ENCODE results near the gene EPS8L1.

DNA sequence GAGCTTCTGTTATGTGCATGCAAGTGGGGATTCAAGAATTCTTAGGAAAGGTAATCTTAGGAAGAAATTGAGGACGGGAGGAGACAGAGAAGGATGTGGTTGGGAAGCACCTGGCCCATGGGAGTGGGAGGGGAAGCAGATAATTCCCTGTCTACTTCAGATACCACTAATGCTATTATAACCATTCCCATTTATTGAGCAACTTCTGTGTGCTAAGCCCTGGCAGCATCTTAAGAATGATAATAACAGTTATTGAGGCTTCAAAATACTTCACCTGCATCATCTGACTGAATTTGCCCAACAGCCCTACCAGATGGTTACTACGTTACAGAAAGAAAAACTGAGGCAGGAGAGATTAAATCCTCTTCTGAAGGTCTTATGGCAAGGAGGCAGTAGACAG, 1.4 kb downstream of the EPS8L1 start:
- TF ChIP-seq, protein P1, sequence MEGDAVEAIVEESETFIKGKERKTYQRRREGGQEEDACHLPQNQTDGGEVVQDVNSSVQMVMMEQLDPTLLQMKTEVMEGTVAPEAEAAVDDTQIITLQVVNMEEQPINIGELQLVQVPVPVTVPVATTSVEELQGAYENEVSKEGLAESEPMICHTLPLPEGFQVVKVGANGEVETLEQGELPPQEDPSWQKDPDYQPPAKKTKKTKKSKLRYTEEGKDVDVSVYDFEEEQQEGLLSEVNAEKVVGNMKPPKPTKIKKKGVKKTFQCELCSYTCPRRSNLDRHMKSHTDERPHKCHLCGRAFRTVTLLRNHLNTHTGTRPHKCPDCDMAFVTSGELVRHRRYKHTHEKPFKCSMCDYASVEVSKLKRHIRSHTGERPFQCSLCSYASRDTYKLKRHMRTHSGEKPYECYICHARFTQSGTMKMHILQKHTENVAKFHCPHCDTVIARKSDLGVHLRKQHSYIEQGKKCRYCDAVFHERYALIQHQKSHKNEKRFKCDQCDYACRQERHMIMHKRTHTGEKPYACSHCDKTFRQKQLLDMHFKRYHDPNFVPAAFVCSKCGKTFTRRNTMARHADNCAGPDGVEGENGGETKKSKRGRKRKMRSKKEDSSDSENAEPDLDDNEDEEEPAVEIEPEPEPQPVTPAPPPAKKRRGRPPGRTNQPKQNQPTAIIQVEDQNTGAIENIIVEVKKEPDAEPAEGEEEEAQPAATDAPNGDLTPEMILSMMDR (IDR thresholded peaks at IDR 0.05 in 2 of 3, conservative IDR thresholded peaks at IDR 0.05 in 1 of 3; ENCODE audit: borderline replicate concordance in 1 of 3, insufficient read depth in 1 of 3, low read depth in 2 of 3, low read length in 2 of 3) = no peak
- TF ChIP-seq, protein P2, sequence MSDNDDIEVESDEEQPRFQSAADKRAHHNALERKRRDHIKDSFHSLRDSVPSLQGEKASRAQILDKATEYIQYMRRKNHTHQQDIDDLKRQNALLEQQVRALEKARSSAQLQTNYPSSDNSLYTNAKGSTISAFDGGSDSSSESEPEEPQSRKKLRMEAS (IDR thresholded peaks at IDR 0.05) = no peak
- TF ChIP-seq POLR2A (IDR thresholded peaks at IDR 0.05; ENCODE audit: borderline replicate concordance, extremely low read depth, insufficient read depth, insufficient read length) = no peak
- no peak for TF ChIP-seq ELF1 (IDR thresholded peaks at IDR 0.05; ENCODE audit: borderline replicate concordance, low read depth)
- no peak for TF ChIP-seq EZH2 (IDR thresholded peaks at IDR 0.05)

Measured in HCT116 (cell line).